ENCODE results near the gene CSF3R. TPM values are rescaled to one million over a fixed set of nuclear protein-coding genes. Genes with fewer than 3 reads are reported as not detected.

CSF3R gene
- not detected in 5 replicates for total RNA-seq (2022; extraction: Qiagen RNA extraction)

GRCh38 chr1:36482724-36483388 lies at the start of gene CSF3R:
Gene CSF3R (minus strand): TSS chr1:36482913. CDS start chr1:36479496, 3,417 bp downstream.

GRCh38 chr1:36463803-36464604 lies 18.7 kb downstream of the CSF3R start, which contains the start of gene MRPS15:
Gene MRPS15 (minus strand): TSS chr1:36464384. CDS start chr1:36464275, 109 bp downstream.

GRCh38 chr1:36450270-36450918 lies 32.3 kb downstream of the CSF3R start, which contains the start of gene OSCP1:
Gene OSCP1 (minus strand): TSS chr1:36450451. CDS start chr1:36450369, 82 bp downstream.

Other genes starting within 250 kb of the CSF3R start
- 2.1 to 3.4 TPM (median 2.7 TPM) in 5 replicates for gene SH3D21, start 176.5 kb downstream of the CSF3R start, total RNA-seq (2022; extraction: Qiagen RNA extraction)
- 9.3 to 23.1 TPM (median 22.2 TPM) in 5 replicates for gene EVA1B, start 159.3 kb downstream of the CSF3R start, total RNA-seq (2022; extraction: Qiagen RNA extraction)
- 9.3 to 11.5 TPM (median 10.5 TPM) in 5 replicates for gene STK40, start 97.0 kb downstream of the CSF3R start, total RNA-seq (2022; extraction: Qiagen RNA extraction)
- 34.0 to 45.9 TPM (median 42.1 TPM) in 5 replicates for gene LSM10, start 85.0 kb downstream of the CSF3R start, total RNA-seq (2022; extraction: Qiagen RNA extraction)
- 5.9 to 7.0 TPM (median 6.5 TPM) in 5 replicates for gene OSCP1, start 32.5 kb downstream of the CSF3R start, total RNA-seq (2022; extraction: Qiagen RNA extraction)
- gene MRPS15, start 18.5 kb downstream of the CSF3R start, total RNA-seq (2022; extraction: Qiagen RNA extraction): 63.4 to 86.0 TPM (median 84.8 TPM) in 5 replicates